ENCODE results near the gene BNC2.

The BNC2 gene

DNA sequence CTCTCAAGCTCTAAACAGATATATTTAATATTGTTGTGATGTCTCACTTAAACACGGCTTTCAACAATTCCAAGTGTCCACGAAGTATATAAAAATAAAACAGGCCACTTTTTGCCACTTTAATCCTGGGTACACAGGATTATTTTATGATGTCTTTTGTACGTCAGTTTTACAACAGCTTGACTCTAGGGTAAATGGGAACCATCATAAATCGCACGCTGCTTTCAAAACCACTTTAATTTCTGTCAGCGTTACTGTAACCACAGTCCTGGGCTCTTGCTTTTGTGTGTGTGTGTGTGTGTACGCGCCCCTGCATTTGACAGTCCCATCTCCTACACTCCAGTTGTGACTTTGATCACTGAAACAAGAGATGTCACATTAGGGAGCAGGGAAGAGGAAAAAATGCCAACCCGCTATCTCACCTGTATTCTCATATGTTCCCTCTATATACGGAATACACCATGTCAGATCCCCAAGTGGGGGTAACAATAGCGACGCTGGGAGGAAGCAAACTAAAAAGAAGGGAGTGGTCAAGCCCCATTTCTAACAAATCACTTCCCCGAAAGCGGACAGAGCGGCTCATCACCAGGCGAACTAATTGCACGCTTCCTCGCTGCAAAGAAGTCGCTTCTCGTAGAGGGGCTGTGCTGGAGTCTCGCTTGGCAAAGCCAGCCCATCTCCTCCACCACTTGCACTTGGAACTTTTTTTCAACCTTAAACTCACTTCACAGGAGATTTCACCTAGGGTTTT lies 1.2 kb downstream of the BNC2 start:
- no peak for DNase-seq

DNA sequence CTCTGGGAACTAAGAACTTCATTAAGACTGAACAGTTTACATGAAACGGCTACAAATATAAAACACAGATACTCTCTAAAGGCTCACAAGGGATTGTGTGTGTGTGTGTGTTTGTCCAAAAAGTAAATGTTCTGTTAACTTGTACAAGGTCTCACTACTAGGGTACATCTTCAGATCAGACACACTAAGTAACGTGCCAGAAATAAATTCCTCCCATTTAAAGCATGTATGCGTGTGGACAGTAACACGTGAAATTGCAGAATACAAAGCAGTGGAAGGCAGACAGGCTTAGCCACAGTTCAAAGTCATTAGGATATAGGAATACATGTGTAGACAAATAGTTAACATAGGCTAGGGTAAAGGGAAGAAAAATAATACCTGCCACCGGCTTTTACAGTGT lies 1.8 kb downstream of the BNC2 start:
- no peak for DNase-seq

DNA sequence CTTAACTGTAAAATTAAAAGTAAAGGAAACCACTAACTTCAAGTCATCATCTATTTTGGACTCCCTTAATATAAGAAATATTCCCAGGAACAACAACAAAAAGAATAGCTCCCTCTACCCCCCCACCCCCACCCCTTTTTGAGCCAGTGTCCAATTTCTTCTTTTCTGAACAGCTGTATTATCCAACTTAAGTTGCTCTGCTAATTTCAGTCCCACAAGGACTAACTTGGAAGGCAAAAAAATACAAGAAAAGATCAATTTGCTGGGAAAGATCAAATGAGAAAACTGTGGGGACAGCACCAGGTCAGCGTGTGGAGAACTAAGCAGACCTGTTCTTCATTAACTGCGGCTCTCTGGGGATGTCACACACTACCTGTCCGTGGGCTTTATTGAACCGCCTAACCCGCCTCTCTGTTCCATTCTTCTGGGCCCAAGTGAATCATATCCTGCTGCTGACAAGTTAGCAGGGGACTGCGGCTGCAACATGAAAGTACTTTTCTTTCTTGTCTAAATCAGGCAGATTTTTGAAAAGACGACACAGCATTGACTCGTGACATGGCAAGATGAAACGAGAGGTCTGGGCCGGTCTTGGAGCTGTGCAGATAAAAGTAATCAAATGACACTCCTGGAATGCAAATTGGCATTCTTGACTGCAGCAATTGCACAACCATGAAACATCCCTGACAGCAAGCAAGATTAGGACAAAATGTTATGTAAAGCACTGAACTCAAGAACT lies 2.7 kb downstream of the BNC2 start:
- DNase-seq = no peak

DNA sequence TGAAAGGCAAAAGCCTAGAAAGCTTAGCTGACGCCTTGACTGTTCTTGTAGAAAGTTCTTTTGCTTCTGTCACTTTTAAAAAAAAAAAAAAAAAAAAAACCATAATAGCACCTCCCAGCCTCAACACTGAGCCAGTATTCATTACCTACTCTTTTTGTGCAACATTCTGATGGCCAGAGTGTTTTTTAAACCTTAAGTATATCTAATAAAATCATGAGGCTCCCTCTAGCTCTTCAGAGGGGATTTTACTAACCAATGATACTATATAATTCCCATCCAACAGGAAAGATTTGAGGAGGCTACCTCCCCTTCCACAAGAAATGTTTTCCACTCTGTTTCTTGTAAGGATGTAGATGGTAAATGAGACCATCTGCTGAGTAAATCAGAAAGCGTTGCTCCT lies 3.9 kb downstream of the BNC2 start:
- DNase-seq = no peak

DNA sequence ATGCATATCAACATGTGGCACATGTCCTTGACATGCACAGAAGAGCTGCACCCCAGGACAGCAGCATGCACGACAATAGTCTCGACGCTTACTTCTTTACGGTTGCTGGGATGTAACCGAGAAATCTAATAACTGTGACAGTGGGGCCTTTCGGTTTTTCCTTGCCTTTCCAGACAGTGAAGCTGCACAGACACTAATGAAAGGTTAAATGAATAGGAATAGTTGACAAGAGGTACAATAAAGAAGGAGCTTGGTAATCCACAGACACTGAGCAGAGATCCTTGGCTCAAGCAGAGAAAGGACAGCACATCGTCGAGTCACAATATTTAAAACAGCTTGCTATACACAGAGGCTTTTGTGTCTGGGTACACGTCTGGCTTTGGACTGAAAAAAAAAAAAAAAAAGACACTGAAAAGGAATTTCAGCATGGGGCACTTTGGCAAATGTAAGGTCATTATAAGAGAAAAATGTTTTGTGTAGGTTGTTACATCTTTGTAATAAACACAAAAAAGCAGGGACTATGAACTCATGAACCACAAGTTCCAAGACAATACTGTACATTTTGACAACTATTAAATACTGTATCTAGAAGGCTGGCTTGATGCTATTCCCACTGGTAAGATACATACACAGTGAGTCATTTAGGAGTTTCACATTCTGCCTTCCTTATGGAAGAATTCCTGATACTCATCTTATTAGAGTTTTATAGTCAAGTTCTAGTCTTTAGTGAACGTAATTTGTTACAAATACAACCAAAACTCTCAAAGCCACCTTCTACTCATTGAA lies 5.6 kb downstream of the BNC2 start:
- DNase-seq = no peak

DNA sequence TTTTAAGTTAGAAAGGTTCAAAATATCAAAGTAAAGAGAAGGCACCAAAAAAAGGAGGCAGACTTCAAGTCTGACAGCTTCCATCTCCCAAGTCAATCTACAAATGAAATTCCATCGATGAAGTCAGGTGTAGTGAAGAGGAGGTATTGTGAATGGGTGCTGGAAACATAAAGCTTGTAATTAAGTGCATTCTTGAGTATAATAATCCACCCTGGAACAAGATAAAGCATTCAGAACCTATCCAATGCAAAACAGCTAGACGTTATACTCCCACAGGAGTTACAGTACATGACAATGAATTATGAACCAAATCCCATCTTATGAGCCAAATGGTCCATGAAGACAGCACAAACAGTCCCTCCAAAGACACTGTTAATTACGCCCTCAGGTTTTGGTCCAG lies 22.3 kb downstream of the BNC2 start:
- DNase-seq = no peak

DNA sequence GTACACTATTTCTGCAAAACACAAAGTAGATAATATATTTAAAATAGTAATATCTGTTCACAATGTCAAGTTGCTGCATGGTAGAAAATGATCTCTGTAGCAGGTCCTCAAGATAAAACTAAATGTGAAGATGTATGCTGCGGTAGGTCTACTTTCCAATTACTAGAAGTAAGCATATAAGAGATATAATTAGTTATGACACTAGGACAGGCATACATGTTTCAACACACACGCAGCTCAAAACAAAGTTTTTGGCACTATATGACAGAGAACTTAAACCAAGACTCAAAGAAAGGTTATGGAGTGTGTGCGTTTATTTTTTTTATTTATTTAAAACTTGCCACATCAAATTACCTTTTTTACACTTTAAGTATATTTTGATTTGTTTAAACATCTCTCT lies 23.5 kb downstream of the BNC2 start:
- DNase-seq = no peak

DNA sequence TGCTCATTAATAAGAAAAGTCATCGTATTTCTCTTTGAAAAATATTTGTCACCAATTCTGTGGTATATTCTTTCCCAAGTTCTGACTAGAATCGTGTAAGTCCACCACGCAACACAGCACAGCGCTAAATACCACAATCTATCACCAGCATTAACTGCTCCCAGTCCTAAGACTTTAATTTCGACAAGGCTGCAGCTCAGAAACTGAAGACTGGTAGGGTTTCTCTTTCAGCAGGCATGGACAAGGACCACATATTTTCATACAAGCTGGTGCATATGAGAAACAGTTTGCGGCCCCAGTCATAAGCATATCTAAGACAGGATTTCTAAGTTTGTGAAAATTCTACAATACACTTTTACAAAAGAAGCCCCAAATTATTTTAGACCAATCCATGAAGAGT lies 24.1 kb downstream of the BNC2 start:
- DNase-seq = no peak

DNA sequence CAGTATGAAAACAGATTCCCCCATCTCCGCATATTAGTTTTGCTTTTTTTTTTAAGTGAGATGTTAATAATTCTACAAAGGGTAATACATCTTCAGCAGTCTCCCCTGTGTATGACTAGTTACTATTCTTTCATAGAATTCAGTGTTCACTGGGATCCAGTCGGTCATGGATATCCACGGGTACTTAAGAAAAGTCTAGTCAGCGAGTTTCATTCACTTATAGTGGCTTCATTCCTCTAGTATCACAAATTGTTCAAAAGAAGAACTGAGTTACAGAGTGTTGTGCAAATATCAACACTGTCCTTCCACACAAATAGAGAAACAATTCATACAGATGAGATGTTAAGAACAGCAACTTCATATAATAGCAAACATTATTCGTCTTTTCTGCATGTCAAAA lies 35.7 kb downstream of the BNC2 start:
- DNase-seq = no peak

DNA sequence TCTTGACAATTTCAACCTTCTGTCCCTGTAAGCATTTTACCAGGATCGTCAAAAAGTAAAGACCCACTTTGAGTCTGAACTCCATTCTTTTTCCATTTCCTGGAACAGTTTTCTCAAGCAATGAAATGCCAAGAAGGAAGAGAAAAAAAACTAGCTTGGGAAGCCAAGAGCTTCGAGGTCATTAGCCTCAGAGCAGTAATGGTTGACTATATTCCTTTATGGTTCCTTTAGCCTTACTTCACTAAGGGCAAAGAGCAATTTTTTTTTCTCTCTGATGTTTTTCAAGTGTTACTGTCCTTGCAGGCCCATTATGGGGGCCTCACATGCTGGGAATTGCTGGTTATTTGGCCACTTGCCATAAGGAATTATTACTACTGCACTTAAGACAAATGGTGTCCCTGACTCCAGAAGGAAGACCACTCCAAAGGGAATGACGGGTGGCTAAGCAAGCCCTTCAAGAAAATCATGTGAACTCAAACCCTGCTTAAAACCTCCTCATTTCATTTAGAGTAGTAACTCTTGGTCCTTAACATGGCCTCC lies 37.1 kb downstream of the BNC2 start:
- no peak for DNase-seq

DNA sequence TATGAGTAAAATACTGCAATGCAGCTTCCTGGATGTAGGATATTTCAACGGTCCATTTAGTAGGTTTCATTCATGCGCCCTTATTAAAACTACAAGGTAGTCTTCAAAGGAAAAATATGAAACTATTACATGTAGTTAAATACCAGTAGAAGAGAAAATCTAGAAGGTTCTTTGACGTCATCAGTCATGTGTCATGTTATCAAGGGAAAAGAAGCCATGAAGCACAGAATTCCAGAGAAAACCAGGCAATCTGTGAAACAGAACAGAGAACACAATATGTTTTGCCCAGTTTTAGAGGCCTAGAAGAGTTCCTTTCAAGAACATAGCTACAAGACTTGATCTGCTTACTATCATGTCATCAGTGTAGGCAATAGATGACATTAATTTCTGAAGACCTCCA lies 38.4 kb downstream of the BNC2 start:
- no peak for DNase-seq

DNA sequence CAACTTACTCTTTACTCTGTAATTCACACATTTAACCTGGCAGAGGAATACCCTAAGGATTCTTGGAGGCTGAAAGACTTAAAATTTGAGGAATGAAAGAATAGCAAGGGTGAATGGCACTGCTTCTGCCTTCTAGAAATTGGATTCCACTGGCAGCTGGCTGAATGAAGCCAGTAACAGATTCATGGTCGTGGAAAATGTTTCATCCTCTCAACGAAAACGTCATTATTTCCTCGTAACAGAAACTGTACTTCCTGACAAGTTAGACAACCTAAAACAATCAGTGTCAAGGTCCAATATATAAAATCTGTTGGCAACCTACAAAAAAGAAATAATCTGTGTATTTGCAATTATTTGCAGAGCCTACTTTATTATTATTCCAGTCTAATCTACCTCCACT lies 39.7 kb downstream of the BNC2 start:
- DNase-seq = no peak

DNA sequence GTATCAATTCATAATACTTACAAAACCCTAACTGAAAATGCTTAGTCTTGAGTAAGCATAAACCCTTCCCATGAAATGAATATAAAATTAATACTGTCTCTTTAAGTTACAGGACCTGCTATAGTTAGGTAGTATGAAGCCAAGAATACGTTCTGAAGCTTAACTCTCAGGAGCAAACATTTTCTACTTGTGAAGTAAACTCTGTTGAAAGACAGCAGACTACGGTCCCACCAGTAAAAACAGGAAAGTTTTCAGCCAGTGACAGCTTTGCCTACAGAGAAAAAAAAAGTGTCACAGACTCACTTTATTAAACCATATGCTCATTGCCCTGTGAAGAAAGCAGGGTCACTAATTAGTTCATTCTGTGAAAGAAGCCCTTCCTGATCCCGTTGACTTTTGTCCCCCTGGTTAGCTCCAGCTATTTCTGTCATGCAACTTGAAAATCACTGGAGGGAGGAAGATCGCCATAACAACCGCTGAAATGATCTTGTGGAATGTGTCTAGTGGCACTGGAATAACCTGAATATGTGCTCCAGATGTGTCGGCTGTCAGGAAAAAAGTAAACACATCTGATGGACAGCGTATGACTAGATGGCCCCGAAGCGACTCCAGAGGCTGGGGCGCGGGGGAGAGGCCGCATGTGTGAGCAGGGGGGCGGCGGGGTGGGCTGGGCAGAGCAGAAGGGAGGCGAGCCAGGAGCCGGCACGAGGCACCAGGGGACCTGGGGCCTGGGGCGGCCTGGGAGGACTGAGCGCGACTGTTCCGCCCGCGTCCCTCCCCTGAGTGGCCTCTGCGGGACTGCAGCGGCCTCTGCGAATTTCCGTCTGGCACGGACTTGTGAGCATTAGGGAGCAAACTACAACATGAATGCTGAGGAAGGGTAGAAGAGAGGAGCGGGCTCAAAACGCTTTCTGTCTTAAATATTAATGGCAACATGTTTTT lies 41.9 kb downstream of the BNC2 start:
- no peak for DNase-seq

DNA sequence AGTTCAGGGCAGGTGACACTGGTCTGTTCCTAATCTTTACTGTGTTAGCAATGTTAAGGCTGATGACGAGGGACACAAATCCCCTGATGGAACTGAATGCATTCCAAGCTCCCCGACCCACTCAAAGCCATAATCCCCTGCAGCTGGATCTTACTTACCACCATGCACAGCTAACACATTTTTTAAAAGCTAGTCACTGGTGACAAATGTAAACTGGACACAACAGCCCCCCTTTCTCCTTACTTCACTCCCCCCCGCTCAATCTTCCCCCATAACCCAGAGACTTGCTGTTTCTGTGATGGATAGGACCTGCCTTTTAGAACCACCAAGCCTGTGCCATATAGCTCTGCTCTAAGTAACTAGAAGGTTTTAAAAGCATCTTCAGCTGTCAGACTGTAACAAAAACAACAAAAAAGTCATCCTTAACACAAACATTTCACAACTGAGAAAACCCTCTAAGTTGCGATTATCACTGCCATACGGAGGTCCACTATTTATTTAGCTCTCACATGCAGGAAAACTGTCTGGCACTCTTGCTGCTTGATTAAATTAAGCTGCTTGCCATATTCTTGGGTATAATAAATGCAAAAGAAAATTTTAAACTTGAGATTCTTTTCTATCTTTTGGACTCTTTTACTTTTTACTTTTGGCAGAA lies 44.4 kb downstream of the BNC2 start:
- DNase-seq = no peak

DNA sequence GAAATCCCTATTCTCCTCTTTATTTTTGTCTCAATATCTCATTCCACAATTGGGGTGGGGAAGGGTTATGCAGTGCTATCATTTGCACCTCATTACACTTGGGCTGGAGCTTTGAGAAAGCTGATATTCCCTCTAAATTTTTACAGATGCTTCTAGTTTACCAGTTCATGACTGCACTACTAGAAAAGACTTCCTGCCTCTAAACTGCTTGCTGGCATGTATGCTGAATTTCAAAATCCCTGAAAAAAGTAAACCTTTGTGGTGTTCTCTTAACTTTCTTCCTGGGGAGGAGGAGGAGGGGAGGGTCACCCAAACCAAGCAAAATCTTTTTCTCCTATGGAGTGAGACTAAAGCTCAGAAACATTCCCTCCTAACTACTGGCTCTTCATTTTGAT lies 45.1 kb downstream of the BNC2 start:
- no peak for DNase-seq

DNA sequence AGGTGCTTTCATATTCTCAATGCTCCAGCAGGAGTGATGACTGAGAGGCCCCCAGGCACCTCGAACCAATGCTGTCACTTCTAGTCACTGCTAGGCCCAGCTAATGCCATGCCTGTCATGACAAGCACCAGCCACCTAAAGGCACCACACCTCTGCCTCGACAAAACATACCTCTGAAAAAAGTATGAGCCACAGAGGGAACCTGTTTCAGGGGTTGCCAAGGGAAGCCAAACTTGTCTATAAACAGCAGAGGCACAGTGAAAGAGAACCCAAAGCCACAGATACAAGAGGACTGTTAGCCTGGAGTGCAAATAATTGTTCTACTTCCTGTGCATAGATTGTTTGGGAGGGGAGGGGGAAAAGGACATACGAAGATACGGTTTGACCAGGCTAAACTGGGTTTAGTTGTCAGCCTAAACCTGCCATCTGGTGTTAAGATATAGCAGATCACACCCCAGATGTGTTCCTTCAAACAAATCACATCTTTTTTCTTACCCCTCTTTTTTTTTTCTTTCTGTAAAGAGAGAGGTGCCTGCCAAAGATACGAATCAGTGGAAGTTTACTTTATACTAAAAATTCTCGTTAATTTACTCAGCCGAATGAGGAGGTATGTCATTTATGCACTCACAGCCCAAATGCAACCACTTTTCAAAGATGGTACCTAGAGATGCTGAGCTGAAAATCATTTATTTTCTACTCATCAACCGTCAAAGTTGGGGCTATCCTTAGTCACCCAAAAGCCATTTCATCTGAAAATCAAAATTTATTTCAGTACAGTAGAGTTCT lies 45.7 kb downstream of the BNC2 start:
- DNase-seq = no peak

DNA sequence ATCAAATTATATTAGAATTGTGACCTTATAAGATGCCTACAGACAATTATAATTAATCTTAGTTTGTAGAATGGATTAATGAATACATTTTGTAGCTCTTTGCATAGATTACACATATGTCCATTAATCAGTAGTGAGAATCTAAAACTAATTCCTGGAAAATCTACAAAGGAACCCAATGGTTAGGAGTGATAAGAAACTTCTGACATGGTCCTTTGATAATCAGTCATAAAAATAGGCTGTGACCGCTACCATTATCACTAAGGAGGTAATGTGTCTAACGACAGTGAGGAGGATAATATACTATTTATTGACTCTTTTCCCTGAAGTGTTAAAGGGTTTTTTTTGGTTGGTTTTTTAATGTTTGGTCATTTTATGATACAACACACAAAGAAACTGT lies 46.6 kb downstream of the BNC2 start:
- no peak for DNase-seq

DNA sequence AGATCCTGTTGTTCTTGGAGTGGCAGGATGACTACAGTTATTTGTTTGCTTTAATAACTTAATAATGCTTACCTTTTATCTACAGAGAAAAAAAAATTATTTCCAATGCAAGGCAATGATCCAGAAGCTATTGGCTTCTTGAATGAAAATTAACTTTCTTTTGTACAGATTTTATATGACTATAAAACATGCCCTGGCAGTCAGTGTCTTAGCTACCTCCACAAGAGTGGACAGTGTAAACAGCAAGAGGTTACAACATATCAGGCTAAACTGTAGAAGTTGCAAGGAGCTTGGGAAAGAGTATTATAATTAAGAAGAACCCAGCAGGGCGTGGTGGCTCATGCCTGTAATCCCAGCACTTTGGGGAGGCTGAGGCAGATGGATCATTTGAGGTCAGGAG lies 49.1 kb downstream of the BNC2 start:
- DNase-seq = no peak

DNA sequence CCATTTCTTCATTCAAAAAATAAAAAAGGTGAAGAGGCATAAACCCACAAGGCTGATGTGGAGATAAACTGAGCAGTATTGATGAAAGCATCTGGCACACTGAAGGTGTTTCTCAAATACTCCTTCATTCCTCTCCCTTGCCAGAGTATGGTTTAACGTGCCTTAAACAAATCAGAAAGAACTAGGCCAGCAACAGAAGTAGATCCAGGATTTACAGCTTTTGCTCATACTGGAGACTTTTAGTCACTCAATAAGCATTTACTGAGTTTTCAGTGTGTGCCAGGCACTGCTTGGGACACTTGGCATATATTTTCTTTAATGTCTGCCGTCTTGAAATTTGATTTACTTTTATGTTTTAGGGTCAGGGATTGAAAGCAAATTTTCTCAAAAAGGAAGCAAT lies 53.0 kb downstream of the BNC2 start:
- no peak for DNase-seq

DNA sequence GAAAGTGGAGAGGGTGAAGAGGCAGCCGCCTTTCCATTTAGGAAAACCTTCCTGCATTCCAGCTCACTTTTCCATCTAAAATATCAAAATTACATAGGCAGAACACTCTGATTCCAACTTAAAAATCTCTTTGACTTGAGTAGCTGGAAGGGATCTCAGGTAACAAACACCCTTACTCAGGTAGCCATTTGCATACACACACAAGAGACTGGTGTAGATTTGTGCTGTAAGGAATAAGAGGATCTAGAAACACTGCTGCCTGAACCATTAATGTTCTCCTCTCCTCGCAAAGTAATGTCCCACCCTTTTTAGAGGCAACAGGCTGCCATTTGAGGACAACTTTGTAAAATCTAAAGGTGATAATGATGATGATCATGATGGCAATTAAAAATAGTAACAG lies 53.5 kb downstream of the BNC2 start:
- no peak for DNase-seq

DNA sequence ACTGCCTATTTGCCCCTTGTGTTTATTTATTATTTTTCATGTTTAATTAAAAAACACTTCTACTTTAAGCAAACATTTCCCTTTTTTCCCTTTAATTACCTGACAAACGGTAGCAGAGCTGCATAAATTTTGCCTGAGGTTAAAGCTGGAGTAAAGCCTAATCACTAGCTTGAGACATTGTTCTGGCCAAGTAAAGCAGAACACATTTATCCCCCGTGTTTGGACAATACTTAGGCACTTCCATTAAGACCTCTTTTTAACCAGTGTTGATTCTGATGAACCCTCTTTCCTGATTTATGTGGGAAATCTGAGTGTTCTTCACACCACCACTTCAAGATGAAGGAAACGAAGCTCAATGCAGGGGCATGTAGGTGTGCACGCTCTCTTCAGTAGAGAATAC lies 54.5 kb downstream of the BNC2 start:
- no peak for DNase-seq

All from stimulated activated CD8-positive, alpha-beta memory T cell treated with anti-CD3 and anti-CD28 coated beads, Interleukin-4, amount 100 ng/mL, for 48 hours (primary cell).